Uterus (tissue), 4 donors: ENCODE results near the gene SF1. TPM values are rescaled to one million over a fixed set of nuclear protein-coding genes. Genes with fewer than 3 reads are reported as not detected.
A peak's percentile ranks its signal among the peaks of the same experiment; 100 is the strongest.

Experiments
- DNase-seq, 2 donors: peaks; one replicate each; pipeline ENCODE4 v3.0.0-alpha.2; 2019 to 2020
- H3K27ac ChIP-seq, 2 donors: fragments of 200-600 bp; sonication (generic); 1 replicate in 1 of 2; 2 replicates in 1 of 2; pipeline ENCODE4 v1.5.1; 2016 to 2018
- H3K27me3 ChIP-seq, 2 donors: fragments of 200-600 bp; sonication (generic); one replicate each; pipeline ENCODE4 v1.5.1; 2018 to 2019; ENCODE audit warnings: control low read depth in 1 of 2
- H3K36me3 ChIP-seq, 2 donors: fragments of 200-600 bp; sonication (generic); one replicate each; pipeline ENCODE4 v1.5.1; 2019; ENCODE audit warnings: control low read depth in 1 of 2
- H3K4me1 ChIP-seq, 2 donors: fragments of 200-600 bp; sonication (generic); one replicate each; pipeline ENCODE4 v1.5.1; 2018 to 2019; ENCODE audit warnings: control low read depth in 1 of 2
- H3K4me3 ChIP-seq, 2 donors: fragments of 200-600 bp; sonication (generic); 1 replicate in 1 of 2; 2 replicates in 1 of 2; pipeline ENCODE4 v1.5.1; 2018 to 2019; ENCODE audit warnings: mild to moderate bottlenecking in 1 of 2
- H3K9me3 ChIP-seq, 2 donors: fragments of 200-600 bp; sonication (generic); one replicate each; pipeline ENCODE4 v1.5.1; 2019; ENCODE audit warnings: control low read depth in 1 of 2
- CTCF ChIP-seq, 4 experiments: fragments of 200-600 bp in 2 of 4; fragments of 450-650 bp in 2 of 4; sonication (generic) in 2 of 4; IDR thresholded peaks; one replicate each; pipeline ENCODE4 v1.5.1; 2016 to 2019; ENCODE audit warnings: antibody characterized with exemption in 4 of 4, mild to moderate bottlenecking in 2 of 4, moderate library complexity in 1 of 4
- POLR2A ChIP-seq, 2 donors: fragments of 450-650 bp; IDR thresholded peaks; one replicate each; pipeline ENCODE4 v1.6.1; 2016; ENCODE audit warnings: antibody characterized with exemption in 2 of 2, mild to moderate bottlenecking in 1 of 2, moderate library complexity in 1 of 2
- intact Hi-C: fragments of 100-400 bp; cut with DNase I; formaldehyde crosslinking; loops from one replicate; pipeline ENCODE4 v1.15.1; 2023; ENCODE audit warnings: low total_unique reads
- total RNA-seq, 4 donors: library from RNA; depleted of rRNA in 3 of 4; stranded (reverse); fragments of >200 nt in 3 of 4; gene quantifications; one replicate each; pipeline versions ENCODE4 v1.1.0 to v1.2.4, GENCODE V29; 2014 to 2023
- donor health status: DM: yes; HTN: yes; CAD: no.

The SF1 gene
- total RNA-seq, 4 donors from 2014 or later: 62.0 to 374 (median 219) TPM

GRCh38 chr11:64745189-64745520 lies 33.2 kb downstream of the SF1 start:
- peak overlapping the region; percentile 87 to 91 for H3K27ac ChIP-seq
- peak; percentile 64 to 67 for DNase-seq
- H3K36me3 ChIP-seq: no peaks in the 10 kb centered on the region
- no peak for TF ChIP-seq CTCF (IDR thresholded peaks at IDR 0.05)
- TF ChIP-seq POLR2A (IDR thresholded peaks at IDR 0.05): no peak
- peak overlapping the region; percentile 42 to 49 for H3K4me3 ChIP-seq
- H3K4me1 ChIP-seq: peaks cover 0 to 7% of the 10 kb centered on the region in 2 donors
- intact Hi-C loops: no loop called here
- H3K27me3 ChIP-seq: no peaks in the 10 kb centered on the region
- no peaks in the 10 kb centered on the region for H3K9me3 ChIP-seq

GRCh38 chr11:64744544-64745188 lies 33.7 kb downstream of the SF1 start:
- H3K36me3 ChIP-seq: no peaks in the 10 kb centered on the region
- no peaks in the 10 kb centered on the region for H3K9me3 ChIP-seq
- H3K27me3 ChIP-seq: no peaks in the 10 kb centered on the region
- peaks cover 0 to 7% of the 10 kb centered on the region in 2 donors for H3K4me1 ChIP-seq
- H3K4me3 ChIP-seq: peak overlapping the region; percentile 42 to 49
- H3K27ac ChIP-seq: peak overlapping the region; percentile 87 to 91
- TF ChIP-seq POLR2A (IDR thresholded peaks at IDR 0.05) (no peak), CTCF (IDR thresholded peaks at IDR 0.05) (no peak)
- DNase-seq: peak; percentile 26 to 41
- intact Hi-C loops: no loop called here

- Histone ChIP-seq H3K4me1 (peaks cover 0 to 7% of the 10 kb centered on the region in 2 donors), H3K9me3 (no peaks in the 10 kb centered on the region), H3K27me3 (no peaks in the 10 kb centered on the region), H3K36me3 (no peaks in the 10 kb centered on the region), H3K4me3 (peak within 1 kb of the TSS; percentile 42 to 49), H3K27ac (peak within 1 kb of the TSS; percentile 87 to 91)
- DNase-seq: peak; percentile 77 to 80
- peak; percentile 58 to 77 (median 70) for TF ChIP-seq CTCF (IDR thresholded peaks at IDR 0.05)
- TF ChIP-seq POLR2A (IDR thresholded peaks at IDR 0.05): peak in 1 of 2 donors; percentile 11
- intact Hi-C loops: no loop called here
Measured at GRCh38 chr11:64743591-64744543, 34.5 kb downstream of the SF1 start, which contains the start of gene RASGRP2. Gene RASGRP2 (minus strand): TSS chr11:64744142. CDS start chr11:64742866, 1,276 bp downstream.

- H3K27ac ChIP-seq: peak overlapping the region; percentile 87 to 91
- H3K27me3 ChIP-seq: no peaks in the 10 kb centered on the region
- H3K4me3 ChIP-seq: peak overlapping the region; percentile 42 to 49
- peaks cover 0 to 7% of the 10 kb centered on the region in 2 donors for H3K4me1 ChIP-seq
- intact Hi-C loops: no loop called here
- no peaks in the 10 kb centered on the region for H3K9me3 ChIP-seq
- TF ChIP-seq POLR2A (IDR thresholded peaks at IDR 0.05): peak in 1 of 2 donors; percentile 25
- peak; percentile 69 to 85 (median 76) for TF ChIP-seq CTCF (IDR thresholded peaks at IDR 0.05)
- no peaks in the 10 kb centered on the region for H3K36me3 ChIP-seq
- DNase-seq: peak; percentile 78 to 84
Measured at GRCh38 chr11:64742889-64743590, 35.3 kb downstream of the SF1 start.
